WTC11 (cell line): Measurements from ENCODE around the gene DNAJC3. TPM values are rescaled to one million over a fixed set of nuclear protein-coding genes. Genes with fewer than 3 reads are reported as not detected.

Experiments
- ATAC-seq: fragments of 200-7000 bp; cut with Tn5 transposase; 2 replicates; pipeline ENCODE4 v1.10.0; 2021; ENCODE audit warnings: mild to moderate bottlenecking, moderate library complexity
- CTCF ChIA-PET: fragments of 300-600 bp; sonication (Branson Sonifier 250); formaldehyde crosslinking; loops from one replicate; lab custom pipeline; 2021; ENCODE audit warnings: antibody characterized with exemption; lab: Charles Lee
- POLR2A ChIA-PET: fragments of 350-600 bp; sonication (Branson Sonifier 250); formaldehyde crosslinking; loops from one replicate; lab custom pipeline; 2021; ENCODE audit warnings: antibody characterized with exemption; lab: Charles Lee
- DNase-seq: peaks from one replicate; pipeline ENCODE4 v3.0.0; 2021; ENCODE audit warnings: low spot score
- H3K27ac Mint-ChIP-seq: 2 replicates; pipeline ENCODE4 v1.8.0; 2021; ENCODE audit warnings: mixed read lengths
- H3K27me3 Mint-ChIP-seq: 2 replicates; pipeline ENCODE4 v1.8.0; 2021; ENCODE audit warnings: low read depth, mild to moderate bottlenecking, moderate library complexity, mixed read lengths
- H3K36me3 Mint-ChIP-seq: 2 replicates; pipeline ENCODE4 v1.8.0; 2021; ENCODE audit warnings: mixed read lengths
- H3K4me1 Mint-ChIP-seq: 2 replicates; pipeline ENCODE4 v1.8.0; 2022; ENCODE audit warnings: mixed read lengths
- H3K4me3 Mint-ChIP-seq: 2 replicates; pipeline ENCODE4 v1.8.0; 2021; ENCODE audit warnings: mild to moderate bottlenecking, moderate library complexity, mixed read lengths
- H3K9me3 Mint-ChIP-seq: 2 replicates; pipeline ENCODE4 v1.8.0; 2021; ENCODE audit warnings: mixed read lengths
- AFF4 ChIP-seq: sonication (generic); formaldehyde crosslinking; IDR thresholded peaks from 2 replicates; pipeline ENCODE4 v1.8.1; 2023; ENCODE audit warnings: mild to moderate bottlenecking, missing genetic modification reagents, borderline replicate concordance
- AR ChIP-seq: fragments of 250-450 bp; sonication (Bioruptor Pico); IDR thresholded peaks from 2 replicates; pipeline ENCODE4 v1.9.0; 2021; ENCODE audit warnings: mild to moderate bottlenecking
- ATF1 ChIP-seq: sonication (generic); formaldehyde crosslinking; IDR thresholded peaks from 2 replicates; pipeline ENCODE4 v1.8.1; 2023; ENCODE audit warnings: mild to moderate bottlenecking, moderate library complexity, missing genetic modification reagents
- ATF6 ChIP-seq: sonication (generic); formaldehyde crosslinking; IDR thresholded peaks from 2 replicates; pipeline ENCODE4 v1.8.1; 2023; ENCODE audit warnings: mild to moderate bottlenecking, missing genetic modification reagents
- E2F1 ChIP-seq: sonication (generic); formaldehyde crosslinking; IDR thresholded peaks from 2 replicates; pipeline ENCODE4 v1.8.0; 2022; ENCODE audit warnings: mild to moderate bottlenecking, missing genetic modification reagents
- E2F5 ChIP-seq: sonication (generic); formaldehyde crosslinking; IDR thresholded peaks from 2 replicates; pipeline ENCODE4 v1.8.1; 2022; ENCODE audit warnings: mild to moderate bottlenecking, moderate library complexity, missing genetic modification reagents
- HMGXB4 ChIP-seq: sonication (generic); formaldehyde crosslinking; IDR thresholded peaks from 2 replicates; pipeline ENCODE4 v1.8.1; 2023; ENCODE audit warnings: mild to moderate bottlenecking, moderate library complexity, missing genetic modification reagents
- MXD4 ChIP-seq: fragments of 250-450 bp; sonication (Bioruptor Pico); IDR thresholded peaks from 2 replicates; pipeline ENCODE4 v1.8.0; 2021; ENCODE audit warnings: mild to moderate bottlenecking, moderate library complexity, borderline replicate concordance
- MYBL2 ChIP-seq: sonication (generic); formaldehyde crosslinking; IDR thresholded peaks from 2 replicates; pipeline ENCODE4 v1.8.1; 2023; ENCODE audit warnings: mild to moderate bottlenecking, moderate library complexity, missing genetic modification reagents
- NR1H2 ChIP-seq: sonication (generic); formaldehyde crosslinking; IDR thresholded peaks from 2 replicates; pipeline ENCODE4 v1.9.0; 2021; ENCODE audit warnings: mild to moderate bottlenecking, moderate library complexity, missing genetic modification reagents
- RELA ChIP-seq: sonication (generic); formaldehyde crosslinking; IDR thresholded peaks from 2 replicates; pipeline ENCODE4 v1.8.1; 2022; ENCODE audit warnings: missing genetic modification reagents, mild to moderate bottlenecking, borderline replicate concordance
- RORB ChIP-seq: fragments of 250-450 bp; sonication (Bioruptor Pico); IDR thresholded peaks from 2 replicates; pipeline ENCODE4 v1.9.0; 2021; ENCODE audit warnings: mild to moderate bottlenecking
- SMAD3 ChIP-seq: sonication (generic); formaldehyde crosslinking; IDR thresholded peaks from 2 replicates; pipeline ENCODE4 v1.8.0; 2022; ENCODE audit warnings: missing genetic modification reagents, mild to moderate bottlenecking, borderline replicate concordance
- SP1 ChIP-seq: sonication (generic); formaldehyde crosslinking; conservative IDR thresholded peaks from 2 replicates; pipeline ENCODE4 v1.8.1; 2022; ENCODE audit warnings: missing genetic modification reagents
- USF1 ChIP-seq: sonication (generic); formaldehyde crosslinking; IDR thresholded peaks from 2 replicates; pipeline ENCODE4 v1.8.0; 2022; ENCODE audit warnings: mild to moderate bottlenecking, missing genetic modification reagents
- ZNF396 ChIP-seq: fragments of 250-450 bp; sonication (Bioruptor Pico); IDR thresholded peaks from 2 replicates; pipeline ENCODE4 v1.8.0; 2021; ENCODE audit warnings: mild to moderate bottlenecking, moderate library complexity, borderline replicate concordance
- ZNF671 ChIP-seq: fragments of 250-450 bp; sonication (Bioruptor Pico); IDR thresholded peaks from 2 replicates; pipeline ENCODE4 v1.8.0; 2021; ENCODE audit warnings: mild to moderate bottlenecking
- total RNA-seq: library from RNA; stranded (reverse); gene quantifications from 3 replicates; pipeline ENCODE4 v1.2.3, GENCODE V29; 2021

The DNAJC3 gene
- total RNA-seq, 1 experiment from 2014 or later: 20.0 TPM

GRCh38 chr13:95800436-95800835 lies 123.5 kb downstream of the DNAJC3 start:
- no peak overlapping the region for H3K27ac Mint-ChIP-seq
- ATAC-seq (no peak), DNase-seq (no peak)
- H3K4me1 Mint-ChIP-seq: no peaks in the 10 kb centered on the region
- H3K9me3 Mint-ChIP-seq: peaks cover 12% of the 10 kb centered on the region; the same call in 1 of the 2 replicates
- H3K27me3 Mint-ChIP-seq: no peaks in the 10 kb centered on the region
- no peak overlapping the region for H3K4me3 Mint-ChIP-seq
- H3K36me3 Mint-ChIP-seq: 0 out of 2 replicates have a peak, but pooled peaks cover 11% of the 10 kb centered on the region
- ChIA-PET POLR2A (interaction anchor here (0.6 kb wide), 1 partner anchor 9 kb away, joined by 3 read pairs; no protein-coding TSS in a partner anchor), CTCF (no interaction called here)
- no peak for TF ChIP-seq SP1 (CRISPR knock-in tag)
- TF ChIP-seq HMGXB4 (CRISPR knock-in tag): no peak
- no peak for TF ChIP-seq ATF6 (CRISPR knock-in tag)
- TF ChIP-seq E2F5 (CRISPR knock-in tag): no peak
- TF ChIP-seq MXD4 (CRISPR knock-in tag): no peak
- no peak for TF ChIP-seq ZNF671 (CRISPR knock-in tag)
- TF ChIP-seq RELA (CRISPR knock-in tag): no peak
- TF ChIP-seq RORB (CRISPR knock-in tag): no peak
- TF ChIP-seq E2F1 (CRISPR knock-in tag): no peak
- TF ChIP-seq SMAD3 (CRISPR knock-in tag): no peak
- TF ChIP-seq AFF4: no peak
- no peak for TF ChIP-seq ATF1 (CRISPR knock-in tag)
- no peak for TF ChIP-seq AR
- no peak for TF ChIP-seq MYBL2 (CRISPR knock-in tag)
- TF ChIP-seq NR1H2 (CRISPR knock-in tag): no peak
- TF ChIP-seq ZNF396 (CRISPR knock-in tag): no peak
- TF ChIP-seq USF1 (CRISPR knock-in tag): no peak
